K562 (cell line): ENCODE results near the gene PTP4A2. TPM values are rescaled to one million over a fixed set of nuclear protein-coding genes. Genes with fewer than 3 reads are reported as not detected.

Experiments used
- ARID2 ChIP-seq: fragments of 450-650 bp; IDR thresholded peaks from 2 replicates; pipeline ENCODE4 v1.6.1; 2017; ENCODE audit warnings: antibody characterized with exemption, mild to moderate bottlenecking
- BHLHE40 ChIP-seq: IDR thresholded peaks from 2 replicates; pipeline ENCODE4 v1.6.1; 2011; ENCODE audit warnings: low read length, improper control_type of control experiment
- CBFA2T2 ChIP-seq: fragments of 450-650 bp; conservative IDR thresholded peaks from 2 replicates; pipeline ENCODE4 v1.6.1; 2017; ENCODE audit warnings: mild to moderate bottlenecking
- CC2D1A ChIP-seq: fragments of 450-650 bp; IDR thresholded peaks from 2 replicates; pipeline ENCODE4 v1.6.1; 2017; ENCODE audit warnings: mild to moderate bottlenecking
- CREB1 ChIP-seq, 2 experiments: sonication (generic) in 1 of 2; formaldehyde crosslinking in 1 of 2; IDR thresholded peaks; 2 replicates each; pipeline versions ENCODE4 v1.6.1 to v1.8.0; 2012 to 2022; ENCODE audit warnings: inconsistent platforms in 1 of 2, mild to moderate bottlenecking in 1 of 2, missing genetic modification reagents in 1 of 2, moderate library complexity in 1 of 2
- ESRRB ChIP-seq: fragments of 250-450 bp; sonication (Bioruptor Pico); IDR thresholded peaks from 2 replicates; pipeline ENCODE4 v1.5.0; 2020; ENCODE audit warnings: mild to moderate bottlenecking, moderate library complexity, borderline replicate concordance
- HDAC1 ChIP-seq, 2 experiments: fragments of 450-650 bp; IDR thresholded peaks; 2 replicates each; pipeline ENCODE4 v1.6.1; 2016 to 2017; ENCODE audit warnings: inconsistent platforms in 1 of 2, mild to moderate bottlenecking in 1 of 2, moderate library complexity in 1 of 2
- MEF2D ChIP-seq: conservative IDR thresholded peaks from 2 replicates; pipeline ENCODE4 v1.6.1; 2016; ENCODE audit warnings: low read depth, missing genetic modification characterization, missing compliant biosample characterization
- MYC ChIP-seq, 2 experiments: fragments of 250-450 bp in 1 of 2; sonication (Bioruptor Pico) in 1 of 2; IDR thresholded peaks; 2 replicates each; pipeline versions ENCODE4 v1.5.1 to v1.6.1; 2012 to 2021; ENCODE audit warnings: low read depth in 2 of 2, borderline replicate concordance in 1 of 2, improper control_type of control experiment in 1 of 2, low read length in 1 of 2, mild to moderate bottlenecking in 1 of 2, moderate library complexity in 1 of 2
- NCOA4 ChIP-seq: fragments of 450-650 bp; IDR thresholded peaks from 2 replicates; pipeline ENCODE4 v1.6.1; 2018; ENCODE audit warnings: mild to moderate bottlenecking; ENCODE audit not compliant: partially characterized antibody
- PHF21A ChIP-seq: fragments of 450-650 bp; IDR thresholded peaks from 2 replicates; pipeline ENCODE4 v1.6.1; 2017; ENCODE audit warnings: low read depth, borderline replicate concordance
- RBM39 ChIP-seq: fragments of 200-400 bp; formaldehyde crosslinking; optimal IDR thresholded peaks from 2 replicates; pipeline ENCODE3; 2018; ENCODE audit warnings: low read depth, low read length
- SMARCC2 ChIP-seq: fragments of 450-650 bp; IDR thresholded peaks from 2 replicates; pipeline ENCODE4 v1.6.1; 2017; ENCODE audit warnings: antibody characterized with exemption, moderate library complexity, mild to moderate bottlenecking, low read depth
- SP1 ChIP-seq: sonication (generic); formaldehyde crosslinking; IDR thresholded peaks from 2 replicates; pipeline ENCODE4 v1.8.1; 2022; ENCODE audit warnings: mild to moderate bottlenecking, missing genetic modification reagents
- TAF1 ChIP-seq: IDR thresholded peaks from 2 replicates; pipeline ENCODE4 v1.6.1; 2011; ENCODE audit warnings: mild to moderate bottlenecking, low read length, moderate library complexity; ENCODE audit not compliant: insufficient read depth, control insufficient read depth, severe bottlenecking; ENCODE audit errors: extremely low read depth
- YBX1 ChIP-seq: fragments of 450-650 bp; IDR thresholded peaks from 2 replicates; pipeline ENCODE4 v1.7.1; 2016; ENCODE audit warnings: mild to moderate bottlenecking
- polyA plus RNA-seq, 8 experiments: library from polyadenylated mRNA; depleted of rRNA in 4 of 8; stranded (reverse) in 5 of 8; unstranded in 3 of 8; fragments of >200 nt; fragmentation: Nextera tagmentation in 2 of 8; fragmentation: Illumina TruSeq in 1 of 8; extraction: Ambion mirVana in 2 of 8; extraction: Trizol in 1 of 8; gene quantifications; 2 replicates each; pipeline versions ENCODE4 v1.2.1 to v1.2.3, GENCODE V29; 2011 to 2014; ENCODE audit warnings: inconsistent platforms in 1 of 8, missing spikeins in 1 of 8
- total RNA-seq, 7 experiments: library from RNA; depleted of rRNA in 6 of 7; stranded (reverse); fragments of >200 nt in 6 of 7; fragmentation: Illumina TruSeq in 2 of 7; extraction: Trizol in 2 of 7; gene quantifications; 2 replicates each; pipeline versions ENCODE4 v1.2.1 to v1.2.3, GENCODE V29; 2011 to 2021; ENCODE audit warnings: low replicate concordance in 1 of 7
- TF ChIP-seq, protein P1 (sequence below), 2 experiments: fragments of 450-650 bp; IDR thresholded peaks; 2 replicates each; pipeline ENCODE4 v1.6.1; 2018; ENCODE audit warnings: mild to moderate bottlenecking in 2 of 2, low read depth in 1 of 2; ENCODE audit not compliant: partially characterized antibody in 2 of 2
- TF ChIP-seq, protein P2 (sequence below): fragments of 450-650 bp; IDR thresholded peaks from 2 replicates; pipeline ENCODE4 v1.6.1; 2016; ENCODE audit warnings: antibody characterized with exemption

PTP4A2 gene
- total and polyA plus RNA-seq, 9 of the 15 experiments (the other 6 are each of a cell fraction or from before 2014, with no cell fraction given), result 197 to 870 (median 480) TPM

DNA sequence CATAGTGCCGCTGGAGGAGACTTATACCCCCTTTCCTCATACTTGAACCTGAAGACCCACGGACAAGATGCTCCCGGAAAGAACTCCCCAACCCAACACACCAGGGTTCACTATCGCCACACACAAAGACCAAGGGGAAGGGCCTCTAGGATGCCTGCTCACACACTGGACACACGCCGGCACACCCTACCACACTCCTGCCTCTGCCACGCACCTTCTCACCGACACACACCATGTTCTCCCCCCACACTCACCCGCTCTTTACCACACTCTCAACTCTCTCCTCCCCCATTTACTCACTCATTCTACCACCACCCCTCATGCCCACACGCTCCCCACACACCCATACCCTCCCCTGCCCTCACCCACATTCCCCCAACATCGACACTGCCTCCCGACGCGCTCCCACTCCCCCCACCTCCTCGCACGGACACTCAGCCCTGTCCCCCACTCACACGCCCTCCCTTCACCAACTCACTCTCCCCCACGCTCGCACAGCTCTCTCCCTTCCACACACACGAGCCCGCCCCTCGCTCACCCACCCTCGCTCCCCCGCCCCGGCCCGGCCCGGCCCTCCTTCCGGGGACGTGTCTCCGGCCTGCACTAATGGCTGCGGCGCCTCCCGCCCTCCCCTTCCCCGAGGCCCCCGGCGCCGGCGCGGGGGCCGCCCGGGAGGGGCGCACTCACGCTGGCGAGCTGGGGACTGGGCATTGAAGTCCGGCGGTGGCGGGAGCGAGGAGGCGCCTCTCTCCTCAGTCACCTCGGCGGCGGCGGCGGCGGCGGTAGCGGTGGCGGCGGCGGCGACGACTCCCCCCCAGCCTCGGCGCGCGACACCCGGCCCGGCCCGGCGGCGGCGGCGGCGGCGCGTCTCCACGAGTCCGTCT is 626 bp downstream of the PTP4A2 start (continued):
- no peak for TF ChIP-seq CREB1 (IDR thresholded peaks at IDR 0.05)
- TF ChIP-seq CREB1 (CRISPR knock-in tag; IDR thresholded peaks at IDR 0.05), result 0 out of 2 replicates have a peak, but pooled peaks have one; percentile 11
- TF ChIP-seq PHF21A, result 0 out of 2 replicates have a peak, but pooled peaks have one; percentile 21
- TF ChIP-seq HDAC1 (IDR thresholded peaks at IDR 0.05), result peak; percentile 41 to 98; a peak in 3 of 4 replicates
- 0 out of 2 replicates have a peak, but pooled peaks have one; percentile 52 for TF ChIP-seq SP1 (CRISPR knock-in tag)
- TF ChIP-seq, protein P1, sequence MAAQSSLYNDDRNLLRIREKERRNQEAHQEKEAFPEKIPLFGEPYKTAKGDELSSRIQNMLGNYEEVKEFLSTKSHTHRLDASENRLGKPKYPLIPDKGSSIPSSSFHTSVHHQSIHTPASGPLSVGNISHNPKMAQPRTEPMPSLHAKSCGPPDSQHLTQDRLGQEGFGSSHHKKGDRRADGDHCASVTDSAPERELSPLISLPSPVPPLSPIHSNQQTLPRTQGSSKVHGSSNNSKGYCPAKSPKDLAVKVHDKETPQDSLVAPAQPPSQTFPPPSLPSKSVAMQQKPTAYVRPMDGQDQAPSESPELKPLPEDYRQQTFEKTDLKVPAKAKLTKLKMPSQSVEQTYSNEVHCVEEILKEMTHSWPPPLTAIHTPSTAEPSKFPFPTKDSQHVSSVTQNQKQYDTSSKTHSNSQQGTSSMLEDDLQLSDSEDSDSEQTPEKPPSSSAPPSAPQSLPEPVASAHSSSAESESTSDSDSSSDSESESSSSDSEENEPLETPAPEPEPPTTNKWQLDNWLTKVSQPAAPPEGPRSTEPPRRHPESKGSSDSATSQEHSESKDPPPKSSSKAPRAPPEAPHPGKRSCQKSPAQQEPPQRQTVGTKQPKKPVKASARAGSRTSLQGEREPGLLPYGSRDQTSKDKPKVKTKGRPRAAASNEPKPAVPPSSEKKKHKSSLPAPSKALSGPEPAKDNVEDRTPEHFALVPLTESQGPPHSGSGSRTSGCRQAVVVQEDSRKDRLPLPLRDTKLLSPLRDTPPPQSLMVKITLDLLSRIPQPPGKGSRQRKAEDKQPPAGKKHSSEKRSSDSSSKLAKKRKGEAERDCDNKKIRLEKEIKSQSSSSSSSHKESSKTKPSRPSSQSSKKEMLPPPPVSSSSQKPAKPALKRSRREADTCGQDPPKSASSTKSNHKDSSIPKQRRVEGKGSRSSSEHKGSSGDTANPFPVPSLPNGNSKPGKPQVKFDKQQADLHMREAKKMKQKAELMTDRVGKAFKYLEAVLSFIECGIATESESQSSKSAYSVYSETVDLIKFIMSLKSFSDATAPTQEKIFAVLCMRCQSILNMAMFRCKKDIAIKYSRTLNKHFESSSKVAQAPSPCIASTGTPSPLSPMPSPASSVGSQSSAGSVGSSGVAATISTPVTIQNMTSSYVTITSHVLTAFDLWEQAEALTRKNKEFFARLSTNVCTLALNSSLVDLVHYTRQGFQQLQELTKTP (IDR thresholded peaks at IDR 0.05; ENCODE audit: low read depth in 1 of 2, partially characterized antibody in 2 of 2), result peak; percentile 30 to 75
- no peak for TF ChIP-seq RBM39
- TF ChIP-seq MYC (IDR thresholded peaks at IDR 0.05; ENCODE audit: low read depth, low read length), result peak; percentile 16; the same call in 1 of the 2 replicates
- no peak for TF ChIP-seq MYC (CRISPR knock-in tag; IDR thresholded peaks at IDR 0.05; ENCODE audit: borderline replicate concordance, low read depth)
- 0 out of 2 replicates have a peak, but pooled peaks have one; percentile 10 for TF ChIP-seq BHLHE40
- TF ChIP-seq TAF1, result peak; percentile 53
- peak; percentile 75; the same call in 1 of the 2 replicates for TF ChIP-seq CC2D1A
- TF ChIP-seq YBX1, result peak; percentile 92; the same call in 1 of the 2 replicates
- no peak for TF ChIP-seq CBFA2T2
- peak; percentile 90 for TF ChIP-seq ARID2
- TF ChIP-seq MEF2D (tag), result 0 out of 2 replicates have a peak, but pooled peaks have one; percentile 48
- TF ChIP-seq, protein P2, sequence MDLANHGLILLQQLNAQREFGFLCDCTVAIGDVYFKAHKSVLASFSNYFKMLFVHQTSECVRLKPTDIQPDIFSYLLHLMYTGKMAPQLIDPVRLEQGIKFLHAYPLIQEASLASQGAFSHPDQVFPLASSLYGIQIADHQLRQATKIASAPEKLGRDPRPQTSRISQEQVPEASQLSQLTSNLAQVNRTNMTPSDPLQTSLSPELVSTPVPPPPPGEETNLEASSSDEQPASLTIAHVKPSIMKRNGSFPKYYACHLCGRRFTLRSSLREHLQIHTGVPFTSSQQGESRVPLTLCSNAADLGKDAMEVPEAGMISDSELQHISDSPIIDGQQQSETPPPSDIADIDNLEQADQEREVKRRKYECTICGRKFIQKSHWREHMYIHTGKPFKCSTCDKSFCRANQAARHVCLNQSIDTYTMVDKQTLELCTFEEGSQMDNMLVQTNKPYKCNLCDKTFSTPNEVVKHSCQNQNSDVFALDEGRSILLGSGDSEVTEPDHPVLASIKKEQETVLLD, result peak; percentile 91
- peak; percentile 21; the same call in 1 of the 2 replicates for TF ChIP-seq SMARCC2
- peak; percentile 71 for TF ChIP-seq NCOA4
- TF ChIP-seq ESRRB (CRISPR knock-in tag), result no peak
